ENCODE results near the gene MEP1B. TPM values are rescaled to one million over a fixed set of nuclear protein-coding genes. Genes with fewer than 3 reads are reported as not detected.

MEP1B gene
- total and polyA plus RNA-seq, 2 experiments from 2014 or later = not detected

DNA sequence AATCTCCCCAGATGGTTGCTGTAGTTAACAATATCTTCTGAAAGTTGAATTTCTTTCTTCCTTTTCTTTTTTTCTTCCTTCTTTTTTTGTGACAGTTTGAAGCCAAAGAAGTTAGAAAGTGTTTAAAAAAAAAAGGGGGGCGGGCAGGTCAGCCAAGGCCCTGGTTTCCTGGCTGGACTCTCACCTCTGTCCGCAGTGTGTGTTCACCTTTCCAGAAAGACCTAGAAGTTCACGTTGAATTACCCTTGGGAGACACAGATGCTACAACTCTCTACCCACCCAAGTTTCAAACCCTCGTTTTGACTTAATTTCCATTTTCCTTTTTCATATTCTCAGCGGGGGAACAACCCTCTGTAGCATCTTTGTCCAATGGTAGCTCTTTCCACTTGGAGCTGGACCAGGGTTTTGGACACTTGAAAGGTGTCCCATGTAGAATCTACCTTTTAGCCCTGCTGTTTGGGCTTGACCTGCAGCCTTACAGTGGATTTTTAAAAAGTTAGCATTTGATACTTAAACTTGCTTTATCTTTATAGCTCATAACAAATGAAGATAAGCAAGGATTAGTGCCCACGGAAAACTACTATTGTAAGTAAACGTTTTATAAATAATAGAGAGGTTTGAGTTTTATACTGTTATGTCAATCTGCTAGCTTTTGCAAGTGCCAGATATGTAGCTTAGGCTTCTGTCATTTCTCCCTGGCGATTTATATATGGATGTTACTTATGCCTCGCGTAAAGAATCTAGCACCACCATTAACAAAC lies 20.0 kb downstream of the MEP1B start (continued):
- TF ChIP-seq, protein P1, sequence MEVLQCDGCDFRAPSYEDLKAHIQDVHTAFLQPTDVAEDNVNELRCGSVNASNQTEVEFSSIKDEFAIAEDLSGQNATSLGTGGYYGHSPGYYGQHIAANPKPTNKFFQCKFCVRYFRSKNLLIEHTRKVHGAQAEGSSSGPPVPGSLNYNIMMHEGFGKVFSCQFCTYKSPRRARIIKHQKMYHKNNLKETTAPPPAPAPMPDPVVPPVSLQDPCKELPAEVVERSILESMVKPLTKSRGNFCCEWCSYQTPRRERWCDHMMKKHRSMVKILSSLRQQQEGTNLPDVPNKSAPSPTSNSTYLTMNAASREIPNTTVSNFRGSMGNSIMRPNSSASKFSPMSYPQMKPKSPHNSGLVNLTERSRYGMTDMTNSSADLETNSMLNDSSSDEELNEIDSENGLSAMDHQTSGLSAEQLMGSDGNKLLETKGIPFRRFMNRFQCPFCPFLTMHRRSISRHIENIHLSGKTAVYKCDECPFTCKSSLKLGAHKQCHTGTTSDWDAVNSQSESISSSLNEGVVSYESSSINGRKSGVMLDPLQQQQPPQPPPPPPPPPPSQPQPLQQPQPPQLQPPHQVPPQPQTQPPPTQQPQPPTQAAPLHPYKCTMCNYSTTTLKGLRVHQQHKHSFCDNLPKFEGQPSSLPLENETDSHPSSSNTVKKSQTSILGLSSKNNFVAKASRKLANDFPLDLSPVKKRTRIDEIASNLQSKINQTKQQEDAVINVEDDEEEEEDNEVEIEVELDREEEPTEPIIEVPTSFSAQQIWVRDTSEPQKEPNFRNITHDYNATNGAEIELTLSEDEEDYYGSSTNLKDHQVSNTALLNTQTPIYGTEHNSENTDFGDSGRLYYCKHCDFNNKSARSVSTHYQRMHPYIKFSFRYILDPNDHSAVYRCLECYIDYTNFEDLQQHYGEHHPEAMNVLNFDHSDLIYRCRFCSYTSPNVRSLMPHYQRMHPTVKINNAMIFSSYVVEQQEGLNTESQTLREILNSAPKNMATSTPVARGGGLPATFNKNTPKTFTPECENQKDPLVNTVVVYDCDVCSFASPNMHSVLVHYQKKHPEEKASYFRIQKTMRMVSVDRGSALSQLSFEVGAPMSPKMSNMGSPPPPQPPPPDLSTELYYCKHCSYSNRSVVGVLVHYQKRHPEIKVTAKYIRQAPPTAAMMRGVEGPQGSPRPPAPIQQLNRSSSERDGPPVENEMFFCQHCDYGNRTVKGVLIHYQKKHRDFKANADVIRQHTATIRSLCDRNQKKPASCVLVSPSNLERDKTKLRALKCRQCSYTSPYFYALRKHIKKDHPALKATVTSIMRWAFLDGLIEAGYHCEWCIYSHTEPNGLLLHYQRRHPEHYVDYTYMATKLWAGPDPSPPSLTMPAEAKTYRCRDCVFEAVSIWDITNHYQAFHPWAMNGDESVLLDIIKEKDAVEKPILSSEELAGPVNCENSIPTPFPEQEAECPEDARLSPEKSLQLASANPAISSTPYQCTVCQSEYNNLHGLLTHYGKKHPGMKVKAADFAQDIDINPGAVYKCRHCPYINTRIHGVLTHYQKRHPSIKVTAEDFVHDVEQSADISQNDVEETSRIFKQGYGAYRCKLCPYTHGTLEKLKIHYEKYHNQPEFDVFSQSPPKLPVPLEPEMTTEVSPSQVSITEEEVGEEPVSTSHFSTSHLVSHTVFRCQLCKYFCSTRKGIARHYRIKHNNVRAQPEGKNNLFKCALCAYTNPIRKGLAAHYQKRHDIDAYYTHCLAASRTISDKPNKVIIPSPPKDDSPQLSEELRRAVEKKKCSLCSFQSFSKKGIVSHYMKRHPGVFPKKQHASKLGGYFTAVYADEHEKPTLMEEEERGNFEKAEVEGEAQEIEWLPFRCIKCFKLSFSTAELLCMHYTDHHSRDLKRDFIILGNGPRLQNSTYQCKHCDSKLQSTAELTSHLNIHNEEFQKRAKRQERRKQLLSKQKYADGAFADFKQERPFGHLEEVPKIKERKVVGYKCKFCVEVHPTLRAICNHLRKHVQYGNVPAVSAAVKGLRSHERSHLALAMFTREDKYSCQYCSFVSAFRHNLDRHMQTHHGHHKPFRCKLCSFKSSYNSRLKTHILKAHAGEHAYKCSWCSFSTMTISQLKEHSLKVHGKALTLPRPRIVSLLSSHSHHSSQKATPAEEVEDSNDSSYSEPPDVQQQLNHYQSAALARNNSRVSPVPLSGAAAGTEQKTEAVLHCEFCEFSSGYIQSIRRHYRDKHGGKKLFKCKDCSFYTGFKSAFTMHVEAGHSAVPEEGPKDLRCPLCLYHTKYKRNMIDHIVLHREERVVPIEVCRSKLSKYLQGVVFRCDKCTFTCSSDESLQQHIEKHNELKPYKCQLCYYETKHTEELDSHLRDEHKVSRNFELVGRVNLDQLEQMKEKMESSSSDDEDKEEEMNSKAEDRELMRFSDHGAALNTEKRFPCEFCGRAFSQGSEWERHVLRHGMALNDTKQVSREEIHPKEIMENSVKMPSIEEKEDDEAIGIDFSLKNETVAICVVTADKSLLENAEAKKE (CRISPR knock-in tag; IDR thresholded peaks at IDR 0.05) = no peak
- TF ChIP-seq NANOG (IDR thresholded peaks at IDR 0.05; ENCODE audit: borderline replicate concordance) (no peak), JUNB (IDR thresholded peaks at IDR 0.05; ENCODE audit: unreplicated experiment) (no peak), EZH2phosphoT487 (IDR thresholded peaks at IDR 0.05; ENCODE audit: unreplicated experiment) (no peak), ZNF114 (CRISPR knock-in tag; IDR thresholded peaks at IDR 0.05) (no peak), ZNF331 (CRISPR knock-in tag; IDR thresholded peaks at IDR 0.05; ENCODE audit: low read depth) (no peak), CREB1 (CRISPR knock-in tag; IDR thresholded peaks at IDR 0.05; ENCODE audit: low read depth) (no peak)

- Histone ChIP-seq H3K4me2 (no peak overlapping the region), H3K27ac (ENCODE audit: low read depth) (no peak overlapping the region), H3F3A (replicated peaks; ENCODE audit: low read depth) (no peaks in the 10 kb centered on the region), H3K9me2 (ENCODE audit: insufficient read depth) (no peaks in the 10 kb centered on the region), H2AFZ (no peak overlapping the region), H3K4me1 (ENCODE audit: insufficient read depth) (no peaks in the 10 kb centered on the region), H3K79me2 (replicated peaks; ENCODE audit: insufficient read depth) (no peaks in the 10 kb centered on the region), H3K4me3 (no peak overlapping the region), H3K36me3 (ENCODE audit: insufficient read depth) (no peaks in the 10 kb centered on the region), H3K27me3 (ENCODE audit: insufficient read depth) (no peaks in the 10 kb centered on the region), H4K20me1 (replicated peaks; ENCODE audit: insufficient read depth) (no peaks in the 10 kb centered on the region)
- no peaks in the 10 kb centered on the region for H3K4me1 Mint-ChIP-seq
- H3K4me3 Mint-ChIP-seq = no peak overlapping the region
- no peak for DNase-seq (ENCODE audit: low spot score)
- H3K27ac Mint-ChIP-seq = no peak overlapping the region
- no peak for TF ChIP-seq ZNF331 (CRISPR knock-in tag; IDR thresholded peaks at IDR 0.05; ENCODE audit: low read depth)
- TF ChIP-seq REST (IDR thresholded peaks at IDR 0.05; ENCODE audit: unreplicated experiment) = no peak
- TF ChIP-seq STAT1 (IDR thresholded peaks at IDR 0.05; ENCODE audit: unreplicated experiment) = no peak
- TF ChIP-seq JUNB (IDR thresholded peaks at IDR 0.05; ENCODE audit: unreplicated experiment) = no peak
- TF ChIP-seq NANOG (IDR thresholded peaks at IDR 0.05; ENCODE audit: borderline replicate concordance) = no peak
- TF ChIP-seq CREB1 (CRISPR knock-in tag; IDR thresholded peaks at IDR 0.05; ENCODE audit: low read depth) = no peak
- no peak for TF ChIP-seq POLR2AphosphoS5 (IDR thresholded peaks at IDR 0.05; ENCODE audit: low read depth)
- TF ChIP-seq EZH2phosphoT487 (IDR thresholded peaks at IDR 0.05; ENCODE audit: unreplicated experiment) = no peak
- TF ChIP-seq ETS1 (IDR thresholded peaks at IDR 0.05) = no peak
- H3K9me3 Mint-ChIP-seq = no peaks in the 10 kb centered on the region
- no peaks in the 10 kb centered on the region for H3K36me3 Mint-ChIP-seq (ENCODE audit: low read depth)
- no peaks in the 10 kb centered on the region for H3K27me3 Mint-ChIP-seq (ENCODE audit: insufficient read depth, low read depth, poor library complexity)
- no peak for ATAC-seq
These were observed 23.9 kb downstream of the MEP1B start for GRCh38 chr18:32213693-32214092.

Data from GM23338 (cell line).